Duodenal mucosa (tissue), 2 donors: Measurements from ENCODE around the gene ELP6.
A peak's percentile ranks its signal among the peaks of the same experiment; 100 is the strongest.

Source experiments
- H3K27ac ChIP-seq: one replicate; pipeline ENCODE4 v1.7.0; 2013; ENCODE audit warnings: low read depth, low read length
- H3K27me3 ChIP-seq, 2 donors: one replicate each; pipeline ENCODE4 v1.7.0; 2013; ENCODE audit warnings: low read length in 2 of 2, control low read depth in 1 of 2; ENCODE audit not compliant: insufficient read depth in 2 of 2, control insufficient read depth in 1 of 2
- H3K36me3 ChIP-seq, 2 donors: one replicate each; pipeline ENCODE4 v1.7.0; 2013; ENCODE audit warnings: low read length in 2 of 2, control low read depth in 1 of 2; ENCODE audit not compliant: insufficient read depth in 2 of 2, control insufficient read depth in 1 of 2
- H3K4me1 ChIP-seq, 2 donors: one replicate each; pipeline ENCODE4 v1.7.0; 2013; ENCODE audit warnings: low read length in 2 of 2, control low read depth in 1 of 2; ENCODE audit not compliant: insufficient read depth in 2 of 2, control insufficient read depth in 1 of 2
- H3K4me3 ChIP-seq, 2 donors: one replicate each; pipeline ENCODE4 v1.7.0; 2013; ENCODE audit warnings: low read length in 2 of 2, low read depth in 1 of 2
- H3K9ac ChIP-seq, 2 donors: one replicate each; pipeline ENCODE4 v1.7.0; 2013; ENCODE audit warnings: low read length in 2 of 2, low read depth in 1 of 2
- H3K9me3 ChIP-seq, 2 donors: one replicate each; pipeline ENCODE4 v1.7.0; 2013; ENCODE audit warnings: low read length in 2 of 2, control low read depth in 1 of 2; ENCODE audit not compliant: control insufficient read depth in 1 of 2

The ELP6 gene

GRCh38 chr3:47513125-47513929 is at the start of gene ELP6:
TSS of gene ELP6 (minus strand) at chr3:47513712. CDS start at chr3:47513590, 122 bp downstream.
- H3K27ac ChIP-seq = peak within 1 kb of the TSS; percentile 98
- peaks cover 0 to 10% of the 10 kb centered on the region in 2 donors for H3K4me1 ChIP-seq
- H3K9me3 ChIP-seq = no peaks in the 10 kb centered on the region
- peak within 1 kb of the TSS; percentile 82 to 88 for H3K9ac ChIP-seq
- no peaks in the 10 kb centered on the region for H3K27me3 ChIP-seq
- peaks cover 4 to 15% of the 10 kb centered on the region in 2 donors for H3K36me3 ChIP-seq
- H3K4me3 ChIP-seq = peak within 1 kb of the TSS; percentile 91 to 93

DNA sequence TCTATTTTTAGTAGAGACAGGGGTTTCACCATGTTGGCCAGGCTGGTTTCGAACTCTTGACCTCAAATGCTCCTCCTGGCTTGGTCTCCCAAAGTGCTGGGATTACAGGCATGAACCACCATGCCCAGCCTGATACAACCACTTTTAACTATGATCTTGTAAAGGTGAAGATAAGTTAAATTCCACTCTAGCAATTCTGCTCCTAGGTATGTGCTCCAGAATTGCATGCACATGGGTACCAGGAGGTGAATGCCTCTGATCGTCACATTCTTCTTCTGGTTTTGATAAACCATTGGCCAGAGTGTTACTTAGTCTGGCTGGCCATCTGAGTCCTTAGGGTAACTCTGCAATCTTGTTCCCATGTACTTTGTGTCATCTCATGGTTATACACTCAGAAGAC is 42.8 kb upstream of the ELP6 start:
- H3K4me1 ChIP-seq = no peaks in the 10 kb centered on the region
- H3K27me3 ChIP-seq = no peaks in the 10 kb centered on the region
- no peak overlapping the region for H3K27ac ChIP-seq
- H3K9me3 ChIP-seq = no peaks in the 10 kb centered on the region
- no peak overlapping the region for H3K9ac ChIP-seq
- H3K4me3 ChIP-seq = no peak overlapping the region
- no peaks in the 10 kb centered on the region for H3K36me3 ChIP-seq

- no peaks in the 10 kb centered on the region for H3K27me3 ChIP-seq
- no peaks in the 10 kb centered on the region for H3K9me3 ChIP-seq
- no peak overlapping the region for H3K9ac ChIP-seq
- H3K36me3 ChIP-seq = no peaks in the 10 kb centered on the region
- no peak overlapping the region for H3K27ac ChIP-seq
- H3K4me3 ChIP-seq = no peak overlapping the region
- H3K4me1 ChIP-seq = no peaks in the 10 kb centered on the region
These were observed 40.8 kb upstream of the ELP6 start for GRCh38 chr3:47554335-47554734.

DNA sequence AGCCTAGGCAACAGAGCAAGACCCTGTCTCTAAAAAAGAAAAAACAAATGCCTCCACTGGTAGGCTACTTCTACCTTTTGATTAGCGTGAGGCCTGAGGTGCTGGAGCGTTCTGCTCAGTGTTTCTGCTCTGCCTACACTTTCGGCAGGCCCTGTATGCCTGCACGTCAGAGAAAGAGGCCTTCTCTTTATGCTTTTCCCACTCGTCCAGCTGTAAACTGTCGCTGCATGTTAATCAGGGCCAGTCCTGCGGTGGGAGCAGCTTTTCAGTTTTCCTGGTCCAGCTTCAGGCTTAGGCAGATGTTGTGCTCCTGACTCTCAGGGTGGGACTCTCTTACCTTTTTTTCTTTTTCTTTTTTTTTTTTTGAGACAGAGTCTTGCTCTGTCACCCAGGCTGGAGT is 39.9 kb upstream of the ELP6 start:
- Histone ChIP-seq H3K4me3 (no peak overlapping the region), H3K27ac (no peak overlapping the region), H3K36me3 (no peaks in the 10 kb centered on the region), H3K9me3 (no peaks in the 10 kb centered on the region), H3K27me3 (no peaks in the 10 kb centered on the region), H3K4me1 (no peaks in the 10 kb centered on the region), H3K9ac (no peak overlapping the region)

- no peak overlapping the region for H3K4me3 ChIP-seq
- H3K4me1 ChIP-seq = no peaks in the 10 kb centered on the region
- no peak overlapping the region for H3K9ac ChIP-seq
- H3K9me3 ChIP-seq = no peaks in the 10 kb centered on the region
- no peaks in the 10 kb centered on the region for H3K36me3 ChIP-seq
- no peak overlapping the region for H3K27ac ChIP-seq
- H3K27me3 ChIP-seq = no peaks in the 10 kb centered on the region
These were observed 29.1 kb upstream of the ELP6 start for GRCh38 chr3:47542471-47543173.

DNA sequence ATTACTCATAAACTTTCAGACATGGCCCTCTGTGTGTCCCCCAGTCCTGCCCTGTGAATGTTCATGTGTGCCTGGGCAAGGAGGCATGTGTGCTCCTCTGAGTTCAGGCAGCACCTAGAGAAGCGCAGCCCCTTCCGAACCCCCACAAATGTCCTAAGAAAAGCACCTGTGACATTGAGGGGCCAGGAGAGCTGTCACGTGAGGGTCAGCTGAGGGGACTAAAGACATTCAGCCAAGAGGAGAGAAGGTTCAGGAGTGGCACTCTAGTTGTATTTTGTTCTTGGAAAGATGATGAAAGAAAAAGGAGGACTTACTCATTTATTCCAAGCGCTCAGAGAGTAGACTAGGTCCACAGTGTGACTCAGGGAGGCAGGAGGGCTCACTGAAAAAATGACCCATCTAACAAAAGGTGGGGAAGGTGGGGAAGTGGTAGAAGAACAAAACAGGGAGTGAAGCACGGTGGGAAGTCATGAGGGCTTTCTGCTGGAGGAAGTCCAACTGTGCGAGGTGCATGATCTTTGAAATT is 28.1 kb upstream of the ELP6 start:
- H3K27me3 ChIP-seq = no peaks in the 10 kb centered on the region
- H3K4me1 ChIP-seq = no peaks in the 10 kb centered on the region
- H3K27ac ChIP-seq = no peak overlapping the region
- H3K4me3 ChIP-seq = no peak overlapping the region
- no peaks in the 10 kb centered on the region for H3K9me3 ChIP-seq
- H3K9ac ChIP-seq = no peak overlapping the region
- H3K36me3 ChIP-seq = no peaks in the 10 kb centered on the region

DNA sequence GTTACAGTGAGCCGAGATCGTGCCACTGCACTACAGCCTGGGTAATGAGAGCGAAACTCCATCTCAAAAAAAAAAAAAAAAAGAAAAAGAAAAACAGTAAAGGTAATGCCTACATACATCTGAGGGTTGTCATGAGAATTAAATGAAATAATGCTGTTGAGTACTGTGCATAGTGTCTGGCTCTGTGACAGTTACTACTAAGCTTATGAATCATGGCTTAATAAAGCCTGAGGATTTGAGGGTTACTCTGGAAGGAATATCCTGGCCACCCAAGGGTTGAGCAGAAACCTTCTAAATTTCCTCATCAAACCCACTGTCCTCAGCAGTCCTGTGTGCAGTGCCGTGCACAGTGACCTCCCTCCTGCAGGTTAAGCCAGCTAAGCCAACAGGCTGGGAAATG is 26.8 kb upstream of the ELP6 start:
- no peaks in the 10 kb centered on the region for H3K36me3 ChIP-seq
- no peaks in the 10 kb centered on the region for H3K27me3 ChIP-seq
- no peaks in the 10 kb centered on the region for H3K4me1 ChIP-seq
- no peak overlapping the region for H3K9ac ChIP-seq
- no peaks in the 10 kb centered on the region for H3K9me3 ChIP-seq
- no peak overlapping the region for H3K4me3 ChIP-seq
- no peak overlapping the region for H3K27ac ChIP-seq

- Histone ChIP-seq H3K9me3 (no peaks in the 10 kb centered on the region), H3K27ac (no peak overlapping the region), H3K4me1 (no peaks in the 10 kb centered on the region), H3K9ac (no peak overlapping the region), H3K36me3 (no peaks in the 10 kb centered on the region), H3K27me3 (no peaks in the 10 kb centered on the region), H3K4me3 (no peak overlapping the region)
These were observed 23.5 kb upstream of the ELP6 start for GRCh38 chr3:47536967-47537366.

GRCh38 chr3:47536221-47536891 is 22.8 kb upstream of the ELP6 start:
- Histone ChIP-seq H3K27ac (no peak overlapping the region), H3K27me3 (no peaks in the 10 kb centered on the region), H3K4me3 (no peak overlapping the region), H3K9ac (no peak overlapping the region), H3K36me3 (no peaks in the 10 kb centered on the region), H3K9me3 (no peaks in the 10 kb centered on the region), H3K4me1 (no peaks in the 10 kb centered on the region)

DNA sequence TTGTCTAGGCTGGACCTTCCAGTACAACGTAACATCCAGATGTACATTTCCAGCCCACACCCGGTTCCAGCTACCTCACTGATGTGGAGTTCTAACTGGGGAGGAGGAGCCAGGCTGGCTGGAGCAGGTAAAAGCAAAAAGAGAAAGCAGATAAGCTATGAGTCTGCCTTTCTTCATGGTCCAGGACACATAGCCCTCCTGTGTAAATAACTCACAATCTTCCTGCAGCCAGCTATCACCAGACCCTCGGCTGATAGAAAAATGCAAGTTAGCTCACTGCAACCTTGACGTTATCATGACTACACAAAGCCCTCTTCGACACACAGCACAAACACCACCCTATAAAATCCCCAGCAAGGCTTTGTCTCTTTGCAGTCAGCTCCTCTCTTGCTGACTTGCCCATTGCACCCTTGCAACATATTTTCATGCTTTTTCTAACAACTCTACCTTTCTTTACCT is 20.5 kb upstream of the ELP6 start:
- no peaks in the 10 kb centered on the region for H3K4me1 ChIP-seq
- no peaks in the 10 kb centered on the region for H3K27me3 ChIP-seq
- no peak overlapping the region for H3K9ac ChIP-seq
- no peak overlapping the region for H3K4me3 ChIP-seq
- no peaks in the 10 kb centered on the region for H3K36me3 ChIP-seq
- no peaks in the 10 kb centered on the region for H3K9me3 ChIP-seq
- no peak overlapping the region for H3K27ac ChIP-seq
